Kidney (tissue), 14 donors: Measurements from ENCODE around the gene ATP6V0D1. TPM values are rescaled to one million over a fixed set of nuclear protein-coding genes. Genes with fewer than 3 reads are reported as not detected.
A peak's percentile ranks its signal among the peaks of the same experiment; 100 is the strongest.

Source experiments
- DNase-seq, 5 donors: peaks; one replicate each; pipeline ENCODE4 v3.0.0-alpha.2; 2013 to 2020
- FAIRE-seq: peaks from 2 replicates; lab custom pipeline; 2012; peaks lifted over from hg19 to GRCh38; lab: Jason Lieb, UNC
- H3K27ac ChIP-seq, 2 donors: one replicate each; pipeline ENCODE4 v1.7.0; 2013; ENCODE audit warnings: low read depth in 2 of 2, low read length in 2 of 2, inconsistent platforms in 1 of 2
- H3K27me3 ChIP-seq: one replicate; pipeline ENCODE4 v1.7.1; 2013; ENCODE audit warnings: low read length, inconsistent platforms; ENCODE audit not compliant: control insufficient read depth, insufficient read depth
- H3K36me3 ChIP-seq, 3 donors: one replicate each; pipeline versions ENCODE4 v1.7.0 to v1.7.1; 2013; ENCODE audit warnings: low read length in 3 of 3, control low read depth in 1 of 3, inconsistent platforms in 1 of 3; ENCODE audit not compliant: insufficient read depth in 3 of 3, control insufficient read depth in 2 of 3
- H3K4me1 ChIP-seq, 3 donors: one replicate each; pipeline versions ENCODE4 v1.7.0 to v1.7.1; 2013; ENCODE audit warnings: low read length in 3 of 3, inconsistent platforms in 1 of 3, low read depth in 1 of 3; ENCODE audit not compliant: control insufficient read depth in 2 of 3, insufficient read depth in 2 of 3
- H3K4me3 ChIP-seq, 3 donors: one replicate each; pipeline versions ENCODE4 v1.7.0 to v1.8.1; 2013; ENCODE audit warnings: low read length in 3 of 3, control low read depth in 1 of 3, inconsistent platforms in 1 of 3
- H3K9ac ChIP-seq, 3 donors: one replicate each; pipeline versions ENCODE4 v1.7.0 to v1.7.1; 2013; ENCODE audit warnings: low read length in 3 of 3, control low read depth in 1 of 3, inconsistent platforms in 1 of 3
- H3K9me3 ChIP-seq, 3 donors: one replicate each; pipeline versions ENCODE4 v1.7.0 to v1.7.1; 2013; ENCODE audit warnings: low read length in 3 of 3, control low read depth in 1 of 3, inconsistent platforms in 1 of 3; ENCODE audit not compliant: control insufficient read depth in 2 of 3, insufficient read depth in 1 of 3
- intact Hi-C: fragments of 100-400 bp; cut with DNase I; formaldehyde crosslinking; loops from one replicate; pipeline ENCODE4 v1.11.1; 2022
- polyA plus RNA-seq: library from polyadenylated mRNA; stranded (reverse); fragments of 350-450 nt; fragmentation: Illumina TruSeq; extraction: RNeasy Lipid Tissue Mini Kit (QIAGEN cat#74804); gene quantifications from one replicate; pipeline ENCODE4 v1.2.3, GENCODE V29; 2014; ENCODE audit warnings: low read depth, low replicate concordance; ENCODE audit not compliant: insufficient read depth
- total RNA-seq: library from RNA; stranded (reverse); fragmentation: NEBNext Ultra II Directional; extraction: Animal tissue kit (Norgen Biotek cat#: 25700); gene quantifications from one replicate; pipeline ENCODE4 v1.2.1, GENCODE V29; 2021
- TF ChIP-seq, protein P1 (sequence below): IDR thresholded peaks from 3 replicates; pipeline ENCODE4 v1.5.1; 2012; ENCODE audit warnings: mild to moderate bottlenecking, moderate library complexity, borderline replicate concordance; ENCODE audit not compliant: insufficient read depth; ENCODE audit errors: extremely low read depth
- donor health status: control.
- donor health status: control.
- donor health status: control.
- donor health status: control.
- donor health status: control.
- donor health status: DM: yes; HTN: yes; CAD: no.
- donor health status: Normal renal cell carcinoma (clear cell type).

The ATP6V0D1 gene
- total and polyA plus RNA-seq, 2 donors from 2014 or later = 100 to 208 TPM

DNA sequence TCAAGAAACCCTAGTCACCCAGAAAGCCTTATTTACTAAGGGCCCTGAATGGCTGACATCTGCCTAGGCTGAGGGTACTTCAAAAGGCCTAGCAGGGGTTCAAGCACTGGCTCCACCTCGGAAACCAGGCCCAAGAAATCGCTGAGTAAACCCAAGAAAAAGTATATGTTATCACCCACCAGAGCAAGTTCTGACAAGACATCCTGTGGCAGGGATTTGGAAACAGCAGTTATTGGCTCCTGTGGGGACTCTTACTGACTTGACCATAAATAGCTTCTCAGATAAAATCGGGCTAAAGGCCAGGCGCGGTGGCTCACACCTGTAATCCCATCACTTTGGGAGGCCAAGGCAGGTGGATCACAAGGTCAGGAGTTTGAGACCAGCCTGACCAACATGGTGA, 12.2 kb downstream of the ATP6V0D1 start:
- intact Hi-C loops = loop anchor here (5.0 kb wide), 1 partner anchor 41 kb away; no protein-coding TSS in a partner anchor
- Histone ChIP-seq H3K4me3 (no peak overlapping the region), H3K9me3 (no peaks in the 10 kb centered on the region), H3K27me3 (no peaks in the 10 kb centered on the region), H3K36me3 (no peaks in the 10 kb centered on the region), H3K27ac (no peak overlapping the region), H3K4me1 (peaks cover 0 to 26% (median 15%) of the 10 kb centered on the region in 3 donors), H3K9ac (no peak overlapping the region)
- peak in 1 of 5 donors; percentile 10 for DNase-seq
- no peak for FAIRE-seq
- TF ChIP-seq, protein P1, sequence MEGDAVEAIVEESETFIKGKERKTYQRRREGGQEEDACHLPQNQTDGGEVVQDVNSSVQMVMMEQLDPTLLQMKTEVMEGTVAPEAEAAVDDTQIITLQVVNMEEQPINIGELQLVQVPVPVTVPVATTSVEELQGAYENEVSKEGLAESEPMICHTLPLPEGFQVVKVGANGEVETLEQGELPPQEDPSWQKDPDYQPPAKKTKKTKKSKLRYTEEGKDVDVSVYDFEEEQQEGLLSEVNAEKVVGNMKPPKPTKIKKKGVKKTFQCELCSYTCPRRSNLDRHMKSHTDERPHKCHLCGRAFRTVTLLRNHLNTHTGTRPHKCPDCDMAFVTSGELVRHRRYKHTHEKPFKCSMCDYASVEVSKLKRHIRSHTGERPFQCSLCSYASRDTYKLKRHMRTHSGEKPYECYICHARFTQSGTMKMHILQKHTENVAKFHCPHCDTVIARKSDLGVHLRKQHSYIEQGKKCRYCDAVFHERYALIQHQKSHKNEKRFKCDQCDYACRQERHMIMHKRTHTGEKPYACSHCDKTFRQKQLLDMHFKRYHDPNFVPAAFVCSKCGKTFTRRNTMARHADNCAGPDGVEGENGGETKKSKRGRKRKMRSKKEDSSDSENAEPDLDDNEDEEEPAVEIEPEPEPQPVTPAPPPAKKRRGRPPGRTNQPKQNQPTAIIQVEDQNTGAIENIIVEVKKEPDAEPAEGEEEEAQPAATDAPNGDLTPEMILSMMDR = no peak

DNA sequence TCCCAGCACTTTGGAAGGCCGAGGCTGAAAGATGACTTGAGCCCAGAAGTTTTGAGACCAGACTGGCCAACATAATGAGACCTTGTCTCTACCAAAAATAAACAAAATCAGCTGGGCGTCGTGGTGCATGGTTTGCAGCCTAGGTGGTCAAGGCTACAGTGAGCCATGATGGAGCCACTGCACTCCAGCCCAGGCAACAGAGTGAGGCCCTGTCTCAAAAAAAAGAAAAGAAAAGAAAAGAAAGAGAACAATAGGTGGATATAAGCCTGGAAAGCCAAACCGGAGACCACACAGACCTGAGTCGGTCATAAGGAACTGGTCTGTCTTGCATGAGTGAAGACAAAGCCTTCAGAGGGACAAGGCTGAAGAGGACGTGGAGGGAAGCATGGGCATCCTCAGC, 14.4 kb downstream of the ATP6V0D1 start:
- Histone ChIP-seq H3K9me3 (no peaks in the 10 kb centered on the region), H3K27ac (no peak overlapping the region), H3K27me3 (no peaks in the 10 kb centered on the region), H3K4me1 (peaks cover 0 to 41% (median 32%) of the 10 kb centered on the region in 3 donors), H3K9ac (no peak overlapping the region), H3K36me3 (no peaks in the 10 kb centered on the region), H3K4me3 (no peak overlapping the region)
- intact Hi-C loops = loop anchor here (5.0 kb wide), 1 partner anchor 39 kb away; no protein-coding TSS in a partner anchor
- DNase-seq (no peak), FAIRE-seq (no peak)
- TF ChIP-seq, protein P1 = no peak

DNA sequence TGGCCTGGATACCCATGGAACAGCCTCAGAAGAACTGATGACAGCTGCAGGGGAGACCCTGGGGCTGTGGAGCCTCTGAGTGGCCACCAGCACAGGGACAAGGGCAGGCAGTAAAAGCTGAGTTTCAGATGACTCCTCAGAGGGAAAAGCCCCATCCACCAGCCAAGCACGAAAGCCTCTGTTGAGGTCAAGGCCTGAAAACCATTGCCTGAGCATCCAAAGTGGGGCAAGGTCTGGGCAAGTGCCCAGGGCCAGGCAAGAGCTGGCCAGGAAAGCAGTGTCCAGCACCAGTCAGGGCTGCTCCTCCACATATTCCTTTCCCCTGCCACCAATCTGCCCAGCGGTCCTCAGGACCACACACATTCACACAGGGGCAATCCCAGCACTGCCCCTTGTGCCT, 16.4 kb downstream of the ATP6V0D1 start:
- H3K9me3 ChIP-seq = no peaks in the 10 kb centered on the region
- no peak overlapping the region for H3K4me3 ChIP-seq
- no peaks in the 10 kb centered on the region for H3K27me3 ChIP-seq
- DNase-seq (no peak), FAIRE-seq (no peak)
- intact Hi-C loops = no loop called here
- peaks cover 0 to 46% (median 39%) of the 10 kb centered on the region in 3 donors for H3K4me1 ChIP-seq
- H3K27ac ChIP-seq = peak overlapping the region in 1 of 2 donors; percentile 9
- TF ChIP-seq, protein P1 = no peak
- H3K36me3 ChIP-seq = no peaks in the 10 kb centered on the region
- H3K9ac ChIP-seq = no peak overlapping the region

DNA sequence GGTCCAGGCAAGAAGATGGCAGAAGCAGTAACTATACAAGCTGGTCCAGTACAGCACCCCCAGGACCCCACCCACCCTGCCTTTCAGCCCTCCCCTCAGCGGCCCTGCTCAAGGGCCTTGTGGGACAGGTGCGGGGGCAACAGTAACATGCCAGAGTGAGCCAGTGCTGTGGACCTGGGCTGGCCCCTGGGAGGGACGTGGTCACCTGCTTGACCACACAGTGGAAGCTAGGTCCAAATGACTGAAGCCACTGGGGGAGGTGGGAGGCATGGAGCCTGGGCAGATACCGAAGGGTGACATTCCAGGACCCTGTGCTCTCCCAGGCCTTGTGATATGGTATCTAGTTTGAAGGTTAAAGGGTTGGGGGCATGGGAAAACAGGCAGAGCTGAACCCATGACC, 17.3 kb downstream of the ATP6V0D1 start:
- TF ChIP-seq, protein P1 = no peak
- no peak overlapping the region for H3K4me3 ChIP-seq
- peaks cover 0 to 55% (median 48%) of the 10 kb centered on the region in 3 donors for H3K4me1 ChIP-seq
- H3K36me3 ChIP-seq = no peaks in the 10 kb centered on the region
- H3K9ac ChIP-seq = no peak overlapping the region
- DNase-seq (no peak), FAIRE-seq (no peak)
- H3K27ac ChIP-seq = no peak overlapping the region
- H3K27me3 ChIP-seq = no peaks in the 10 kb centered on the region
- no peaks in the 10 kb centered on the region for H3K9me3 ChIP-seq
- intact Hi-C loops = no loop called here
